NOMO-1 treated with DMSO at 0.1 percent for 48 hours (cell line): ENCODE results near the gene STK36.

Experiments
- DNase-seq: peaks from one replicate; lab custom pipeline; 2025; ENCODE audit not compliant: unreplicated experiment; lab: John Stamatoyannopoulos, UW

STK36 gene

DNA sequence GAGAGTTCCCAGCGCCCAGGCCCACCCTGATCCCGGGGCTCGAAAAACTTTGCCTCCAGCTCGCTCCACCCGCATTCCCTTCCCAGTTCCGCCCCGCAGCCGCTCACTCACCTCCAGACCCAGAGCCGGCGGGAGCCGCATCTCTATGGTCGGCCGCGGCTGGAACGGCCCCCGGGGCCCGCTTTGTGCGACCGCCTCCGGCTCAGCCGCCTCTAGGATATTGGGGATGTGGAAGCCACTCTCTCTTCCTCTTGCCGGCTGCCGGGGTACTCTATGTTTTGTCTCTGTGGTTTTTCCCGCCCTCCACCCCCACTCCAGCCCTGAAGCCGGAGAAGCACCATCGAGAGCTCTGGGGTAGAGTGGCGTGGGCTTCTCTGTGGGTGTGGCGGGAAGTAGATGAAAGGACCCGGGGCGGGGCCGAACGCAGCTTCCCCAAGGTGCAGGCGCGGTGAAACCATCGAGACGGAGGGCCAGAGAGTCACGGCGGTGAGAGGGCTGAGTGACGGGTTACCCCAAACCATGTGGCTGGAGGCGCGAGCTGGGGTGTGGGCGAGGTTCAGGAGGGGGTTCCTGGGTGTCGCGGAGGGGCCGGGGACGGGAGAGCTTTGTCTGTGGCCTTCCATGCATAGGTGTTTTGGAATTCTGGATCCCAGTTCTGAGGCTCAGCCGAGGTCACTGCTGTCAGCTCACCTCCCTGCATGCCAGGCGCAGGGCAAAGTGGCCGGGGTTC lies 12.5 kb upstream of the STK36 start, which contains the start of the genes BCS1L and ZNF142:
Gene BCS1L (plus strand): TSS at position 426 of the 730 bp plus-strand sequence. CDS start 1,305 bp downstream, outside the sequence.
Gene ZNF142 (minus strand): TSS at position 366 of the 730 bp plus-strand sequence. CDS start 3,194 bp downstream, outside the sequence.
- peak; percentile 94 for DNase-seq

DNA sequence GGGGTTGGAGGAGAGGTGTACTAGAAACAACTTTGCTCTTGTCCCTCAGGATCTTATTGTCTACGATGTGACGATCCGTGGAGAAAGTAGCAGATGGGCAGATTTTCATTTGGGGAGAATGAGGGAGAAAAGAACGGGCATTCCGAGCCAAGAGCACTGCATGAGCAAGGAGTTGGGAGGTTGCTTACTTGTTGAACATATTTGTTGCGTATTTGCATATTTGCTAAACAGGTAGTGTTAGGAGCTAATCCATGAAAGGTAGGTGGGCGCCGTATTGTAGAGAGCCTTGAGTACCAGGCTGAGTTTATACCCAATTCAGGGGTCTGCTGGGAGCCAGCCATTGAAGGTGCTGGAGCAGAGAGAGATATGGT lies 11.9 kb upstream of the STK36 start:
- no peak for DNase-seq

DNA sequence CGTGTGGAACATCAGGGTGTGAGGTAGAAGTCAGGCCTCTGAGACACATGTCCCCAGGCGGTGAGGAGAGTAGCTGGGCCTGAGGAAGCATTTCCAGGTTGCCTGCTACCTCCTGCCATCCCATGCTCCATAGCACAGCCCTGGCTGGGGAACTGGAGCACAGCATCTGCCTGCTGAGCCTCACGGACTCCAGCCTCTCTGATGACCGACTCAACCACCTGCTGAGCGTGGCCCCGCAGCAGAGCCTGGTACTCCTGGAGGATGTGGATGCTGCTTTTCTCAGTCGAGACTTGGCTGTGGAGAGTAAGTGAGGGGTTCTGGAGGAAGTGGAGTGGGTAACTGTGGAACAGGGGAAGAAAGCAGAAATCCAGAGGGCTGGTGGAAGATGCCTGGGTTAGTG lies 9.5 kb upstream of the STK36 start:
- no peak for DNase-seq

GRCh38 chr2:218662827-218663226 lies 9.1 kb upstream of the STK36 start:
- DNase-seq = no peak

GRCh38 chr2:218663901-218664300 lies 8.0 kb upstream of the STK36 start:
- no peak for DNase-seq

- DNase-seq = no peak
Measured at GRCh38 chr2:218664653-218665052, 7.2 kb upstream of the STK36 start.

DNA sequence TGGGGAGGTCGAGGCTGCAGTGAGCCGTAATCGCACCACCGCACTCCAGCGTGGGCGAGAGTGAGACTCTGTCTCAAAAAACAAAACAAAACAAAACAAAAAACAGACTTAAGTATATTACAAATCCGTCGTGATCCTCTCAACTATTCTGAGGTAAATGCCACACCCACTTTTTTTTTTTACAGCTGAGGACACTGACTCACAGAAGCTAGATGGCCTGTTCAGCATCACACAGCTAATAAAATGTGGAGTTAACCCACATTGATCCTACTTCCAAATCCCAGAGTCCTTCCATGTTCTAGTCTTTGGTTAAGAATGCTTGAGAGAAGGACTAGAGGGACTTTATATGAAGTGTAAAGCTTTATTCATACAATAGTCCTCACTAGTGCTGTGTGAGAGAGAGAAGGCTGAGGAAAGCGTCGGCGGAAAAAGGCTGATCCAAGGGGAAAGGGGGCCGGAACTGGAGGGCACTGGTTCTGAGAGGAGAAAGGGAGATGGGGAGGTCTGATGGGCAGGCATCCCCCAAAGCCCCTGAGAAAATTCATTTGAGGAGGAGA lies 711 bp upstream of the STK36 start:
- DNase-seq = no peak

GRCh38 chr2:218679119-218679518 lies 7.2 kb downstream of the STK36 start:
- peak; percentile 28 for DNase-seq

- DNase-seq = no peak
Measured at GRCh38 chr2:218680061-218680460, 8.2 kb downstream of the STK36 start.

DNA sequence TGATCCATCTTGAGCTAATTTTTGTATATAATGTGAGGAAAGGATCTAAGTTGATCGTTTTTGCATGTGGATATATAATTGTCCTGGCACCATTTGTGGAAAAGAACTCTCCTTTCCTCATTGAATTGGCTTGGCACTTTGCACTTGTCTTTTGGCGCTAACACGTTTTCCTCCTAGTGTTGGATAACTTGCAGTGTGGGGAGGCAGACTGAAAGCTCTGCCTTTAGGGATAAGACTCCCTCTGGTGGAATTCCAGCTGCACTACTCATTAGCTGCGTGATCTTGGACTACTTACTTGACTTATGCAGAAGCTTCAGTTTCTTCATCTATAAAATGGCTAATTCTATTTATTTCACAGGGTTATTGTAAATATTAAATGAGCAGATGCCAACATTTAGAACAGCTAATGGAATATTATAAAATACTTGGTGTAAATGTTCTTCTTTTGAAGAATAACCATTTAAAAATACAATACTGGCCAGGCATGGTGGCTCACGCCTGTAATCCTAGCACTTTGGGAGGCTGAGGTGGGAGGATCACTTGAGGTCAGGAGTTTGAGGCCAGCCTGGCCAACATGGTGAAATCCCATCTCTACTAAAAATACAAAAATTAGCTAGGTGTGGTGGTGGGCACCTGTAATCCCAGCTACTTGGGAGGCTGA lies 15.6 kb downstream of the STK36 start:
- DNase-seq = peak; percentile 52

DNA sequence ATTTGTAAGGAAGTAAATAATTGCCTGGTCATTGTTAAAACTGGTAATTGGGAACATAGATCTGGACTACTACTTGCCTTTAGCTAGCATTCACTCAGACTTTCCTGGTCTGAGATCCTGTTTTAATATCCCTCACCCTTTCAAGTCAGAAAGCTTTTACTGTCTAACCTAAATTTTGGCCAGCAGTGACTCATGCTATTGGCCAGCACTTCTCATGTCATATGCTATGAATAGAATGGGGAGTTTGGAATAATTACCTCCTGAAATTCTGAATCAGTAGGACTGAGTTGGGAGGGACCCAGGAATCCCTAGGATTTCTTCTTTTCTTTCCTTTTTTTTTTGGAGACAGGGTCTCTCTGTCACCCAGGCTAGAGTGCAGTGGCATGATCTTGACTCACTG lies 19.3 kb downstream of the STK36 start:
- no peak for DNase-seq

DNA sequence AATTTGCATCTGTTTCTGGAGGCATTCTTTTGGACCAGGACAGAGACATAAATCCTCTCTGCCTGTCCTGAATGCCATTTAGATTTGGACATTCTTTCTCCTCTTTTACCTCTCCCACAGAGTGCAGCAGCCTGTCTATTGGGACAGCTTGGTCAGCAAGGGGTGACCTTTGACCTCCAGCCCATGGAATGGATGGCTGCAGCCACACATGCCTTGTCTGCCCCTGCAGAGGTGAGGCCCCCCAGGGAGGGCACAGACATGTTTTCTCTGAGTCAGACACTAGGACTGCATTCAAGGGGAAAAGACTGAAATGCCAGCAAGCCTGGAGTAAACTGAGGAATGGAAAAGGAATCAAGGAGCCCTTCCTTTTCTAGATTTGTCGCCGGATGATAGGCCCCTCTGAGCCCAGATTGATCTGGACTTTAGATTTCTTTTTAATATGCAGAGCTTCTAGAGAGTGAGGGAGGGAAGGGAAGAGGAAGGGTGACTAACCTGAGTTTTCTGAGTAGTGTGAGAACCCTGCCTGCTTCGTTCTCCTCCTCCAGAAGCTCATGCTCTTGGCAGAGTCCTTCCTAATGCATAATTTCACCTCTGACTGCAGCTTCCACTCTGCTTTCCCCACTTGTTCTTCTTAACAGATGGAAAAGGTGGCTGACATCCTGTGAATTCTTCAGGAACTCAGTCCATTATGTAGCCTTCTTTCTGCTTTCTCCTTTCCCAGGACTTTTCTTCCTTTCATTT lies 22.7 kb downstream of the STK36 start:
- no peak for DNase-seq

- no peak for DNase-seq
Measured at GRCh38 chr2:218698885-218699284, 27.0 kb downstream of the STK36 start.

DNA sequence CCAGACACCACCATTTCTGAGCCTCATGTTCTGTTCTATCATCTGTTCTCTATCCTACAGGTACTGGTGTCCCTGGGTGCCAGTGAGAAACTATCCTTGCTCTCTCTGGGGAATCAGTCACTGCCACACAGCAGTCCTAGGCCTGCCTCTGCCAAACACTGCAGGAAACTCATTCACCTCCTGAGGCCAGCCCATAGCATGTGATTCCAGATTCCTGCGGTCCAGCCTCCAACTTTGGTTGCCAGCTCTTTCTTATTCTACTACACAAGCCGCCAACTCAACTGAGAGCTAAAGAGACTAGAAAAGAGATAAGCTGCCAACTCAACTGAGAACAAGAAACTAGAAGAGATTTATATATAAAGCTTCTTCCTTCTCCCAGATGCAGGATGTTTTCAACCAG lies 29.9 kb downstream of the STK36 start:
- no peak for DNase-seq

- no peak for DNase-seq
Measured at GRCh38 chr2:218703341-218703740, 31.5 kb downstream of the STK36 start.

DNA sequence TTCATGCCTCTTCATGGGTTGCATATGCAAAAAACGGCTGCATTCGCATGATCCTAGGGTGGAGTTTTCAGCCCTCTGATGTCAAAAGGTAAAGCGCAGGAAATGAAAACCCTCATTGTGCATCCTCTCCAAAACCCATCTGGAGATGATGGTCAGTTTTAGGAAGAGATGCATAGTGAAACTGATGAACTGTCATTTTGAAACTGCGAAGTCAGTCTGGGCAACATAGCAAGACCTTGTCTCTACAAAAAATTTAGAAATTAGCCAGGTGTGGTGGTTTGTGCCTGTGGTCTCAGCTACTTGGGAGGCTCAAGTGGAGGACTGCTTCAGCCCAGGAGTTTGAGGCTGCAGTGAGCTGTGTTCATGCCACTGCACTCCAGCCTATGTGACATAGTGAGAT lies 36.2 kb downstream of the STK36 start:
- DNase-seq = no peak

- DNase-seq = no peak
Measured at GRCh38 chr2:218709908-218710307, 38.0 kb downstream of the STK36 start.

- DNase-seq = no peak
Measured at GRCh38 chr2:218710334-218710686, 38.4 kb downstream of the STK36 start.

GRCh38 chr2:218710687-218711549 lies 39.0 kb downstream of the STK36 start, which contains the start of gene TTLL4:
Gene TTLL4 (plus strand): TSS chr2:218710835. CDS start chr2:218737677, 26,842 bp downstream.
- peak; percentile 97 for DNase-seq

GRCh38 chr2:218711550-218711929 lies 39.7 kb downstream of the STK36 start:
- DNase-seq = no peak

DNA sequence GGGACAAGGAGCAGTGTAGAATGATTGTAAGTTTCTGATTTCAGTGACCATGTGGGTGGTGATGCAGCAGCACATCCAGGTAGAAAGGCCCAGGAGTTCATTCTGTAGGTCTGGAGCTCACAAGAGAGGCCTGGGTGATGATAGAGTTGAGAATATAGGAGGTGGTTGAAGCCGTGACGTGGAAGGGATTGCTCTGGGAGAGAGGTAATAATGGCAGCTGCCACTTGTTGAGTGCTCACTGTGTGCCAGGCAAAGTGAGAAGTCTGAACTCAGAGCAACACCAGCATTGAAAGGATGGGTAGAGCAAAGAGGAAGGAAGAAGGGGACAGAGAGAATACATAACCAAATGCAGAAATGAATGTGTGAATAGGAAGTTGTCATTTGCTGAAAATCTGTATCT lies 42.0 kb downstream of the STK36 start:
- peak; percentile 18 for DNase-seq
